ENCODE data around the gene ZBTB38. TPM values are rescaled to one million over a fixed set of nuclear protein-coding genes. Genes with fewer than 3 reads are reported as not detected.

ZBTB38 gene
- total RNA-seq, 6 experiments from 2014 or later, result 146 to 172 (median 158) TPM

DNA sequence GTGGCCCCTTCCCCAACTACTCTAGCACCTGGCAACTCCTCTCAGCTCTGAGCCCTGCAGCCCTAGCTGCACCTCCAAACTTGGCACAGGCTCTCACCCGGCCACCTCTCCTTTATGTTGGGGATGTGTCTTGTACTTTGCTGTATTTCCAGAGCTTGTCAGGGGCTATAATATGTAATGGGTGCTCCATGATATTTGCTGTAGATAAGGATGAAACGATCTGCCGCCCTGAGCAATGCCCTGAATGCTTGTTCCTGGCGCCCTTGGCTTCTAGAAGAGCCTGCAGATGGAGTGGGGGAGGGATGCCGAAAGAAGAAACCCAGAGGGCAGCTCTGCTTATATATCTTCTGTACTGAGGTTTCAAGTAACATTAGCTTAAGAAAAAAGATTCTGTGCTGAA lies 35.9 kb upstream of the ZBTB38 start:
- TF ChIP-seq, protein P1, sequence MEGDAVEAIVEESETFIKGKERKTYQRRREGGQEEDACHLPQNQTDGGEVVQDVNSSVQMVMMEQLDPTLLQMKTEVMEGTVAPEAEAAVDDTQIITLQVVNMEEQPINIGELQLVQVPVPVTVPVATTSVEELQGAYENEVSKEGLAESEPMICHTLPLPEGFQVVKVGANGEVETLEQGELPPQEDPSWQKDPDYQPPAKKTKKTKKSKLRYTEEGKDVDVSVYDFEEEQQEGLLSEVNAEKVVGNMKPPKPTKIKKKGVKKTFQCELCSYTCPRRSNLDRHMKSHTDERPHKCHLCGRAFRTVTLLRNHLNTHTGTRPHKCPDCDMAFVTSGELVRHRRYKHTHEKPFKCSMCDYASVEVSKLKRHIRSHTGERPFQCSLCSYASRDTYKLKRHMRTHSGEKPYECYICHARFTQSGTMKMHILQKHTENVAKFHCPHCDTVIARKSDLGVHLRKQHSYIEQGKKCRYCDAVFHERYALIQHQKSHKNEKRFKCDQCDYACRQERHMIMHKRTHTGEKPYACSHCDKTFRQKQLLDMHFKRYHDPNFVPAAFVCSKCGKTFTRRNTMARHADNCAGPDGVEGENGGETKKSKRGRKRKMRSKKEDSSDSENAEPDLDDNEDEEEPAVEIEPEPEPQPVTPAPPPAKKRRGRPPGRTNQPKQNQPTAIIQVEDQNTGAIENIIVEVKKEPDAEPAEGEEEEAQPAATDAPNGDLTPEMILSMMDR (IDR thresholded peaks at IDR 0.05), result no peak
- H3K27me3 Mint-ChIP-seq (ENCODE audit: insufficient read depth), result no peaks in the 10 kb centered on the region
- H3K36me3 Mint-ChIP-seq (ENCODE audit: low read depth), result no peaks in the 10 kb centered on the region
- H3K4me1 Mint-ChIP-seq (ENCODE audit: low read depth), result peaks cover 72% of the 10 kb centered on the region
- H3K9me3 Mint-ChIP-seq, result no peaks in the 10 kb centered on the region
- peak overlapping the region; percentile 56 for H3K4me3 Mint-ChIP-seq
- DNase-seq, result no peak
- peak overlapping the region; percentile 89 for H3K27ac Mint-ChIP-seq

DNA sequence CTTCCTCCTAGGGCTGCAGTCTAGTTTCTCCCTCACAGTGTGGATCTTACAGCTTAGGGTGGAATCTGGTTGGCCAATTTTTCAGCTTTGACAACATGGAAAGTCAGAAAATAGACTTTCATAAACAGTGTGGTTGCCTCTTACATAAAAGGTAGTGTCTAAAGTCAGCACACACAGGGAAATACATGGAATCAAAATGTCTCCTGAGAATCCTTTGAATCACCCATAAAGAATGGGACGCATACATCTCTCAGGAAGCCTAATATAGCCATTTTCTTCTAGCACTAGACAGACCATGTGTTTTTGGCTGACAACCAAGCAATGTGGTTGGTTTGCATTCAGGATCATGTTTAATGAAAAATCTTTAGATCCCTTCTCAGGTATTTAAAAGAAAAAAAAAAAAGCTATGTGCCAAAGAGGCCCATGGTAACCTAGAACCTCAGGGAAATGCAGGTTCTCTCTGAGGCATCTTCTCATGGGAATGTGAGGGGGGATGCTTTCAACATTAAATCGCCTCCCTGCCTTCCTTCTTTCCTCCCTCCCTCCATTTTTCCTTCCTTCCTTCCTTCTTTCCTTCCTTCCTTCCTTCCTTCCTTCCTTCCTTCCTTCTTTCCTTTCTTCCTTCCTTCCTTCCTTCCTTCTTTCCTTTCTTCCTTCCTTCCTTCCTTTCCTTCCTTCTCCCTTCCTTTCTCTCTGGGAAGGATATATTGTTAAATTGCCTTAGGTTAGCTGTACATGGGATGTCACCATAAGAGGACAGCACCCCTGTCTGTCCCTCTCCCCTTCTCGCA lies 34.3 kb upstream of the ZBTB38 start:
- Mint-ChIP-seq H3K36me3 (ENCODE audit: low read depth) (no peaks in the 10 kb centered on the region), H3K4me1 (ENCODE audit: low read depth) (peaks cover 76% of the 10 kb centered on the region), H3K9me3 (no peaks in the 10 kb centered on the region), H3K4me3 (no peak overlapping the region), H3K27me3 (ENCODE audit: insufficient read depth) (no peaks in the 10 kb centered on the region), H3K27ac (peak overlapping the region; percentile 89)
- TF ChIP-seq, protein P1 (IDR thresholded peaks at IDR 0.05), result no peak
- no peak for DNase-seq

GRCh38 chr3:141334627-141335250 lies 33.6 kb upstream of the ZBTB38 start:
- H3K27ac Mint-ChIP-seq, result no peak overlapping the region
- TF ChIP-seq, protein P1 (IDR thresholded peaks at IDR 0.05), result no peak
- no peak for DNase-seq
- H3K4me3 Mint-ChIP-seq, result no peak overlapping the region
- no peaks in the 10 kb centered on the region for H3K36me3 Mint-ChIP-seq (ENCODE audit: low read depth)
- H3K4me1 Mint-ChIP-seq (ENCODE audit: low read depth), result peaks cover 76% of the 10 kb centered on the region
- no peaks in the 10 kb centered on the region for H3K9me3 Mint-ChIP-seq
- no peaks in the 10 kb centered on the region for H3K27me3 Mint-ChIP-seq (ENCODE audit: insufficient read depth)

DNA sequence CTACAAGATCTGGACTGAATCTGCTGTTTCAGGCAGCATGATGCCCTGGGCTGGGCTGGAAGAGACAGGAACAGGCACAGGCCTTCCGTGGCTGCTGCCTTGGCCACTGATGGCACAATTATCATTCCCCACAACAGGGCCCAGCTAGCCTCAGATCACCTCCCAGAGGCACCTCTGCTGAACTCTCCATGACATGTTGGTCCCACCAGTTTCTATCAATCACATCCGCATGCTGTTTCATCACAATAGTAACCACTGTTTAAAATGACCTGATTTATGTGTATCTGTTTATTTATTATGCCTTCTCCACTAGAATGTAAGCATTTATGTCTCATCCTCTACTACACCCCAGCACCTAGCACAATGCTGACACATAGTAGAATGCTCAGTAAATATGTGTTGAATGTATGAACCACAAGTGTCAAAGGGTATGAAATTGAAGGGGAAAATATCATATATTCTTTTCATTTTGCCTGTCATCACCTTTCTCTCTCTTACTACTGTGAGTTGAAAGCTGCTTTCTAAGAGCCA lies 32.7 kb upstream of the ZBTB38 start:
- H3K27me3 Mint-ChIP-seq (ENCODE audit: insufficient read depth), result no peaks in the 10 kb centered on the region
- H3K27ac Mint-ChIP-seq, result peak overlapping the region; percentile 31
- peak; percentile 28 for DNase-seq
- no peaks in the 10 kb centered on the region for H3K36me3 Mint-ChIP-seq (ENCODE audit: low read depth)
- H3K4me3 Mint-ChIP-seq, result no peak overlapping the region
- no peaks in the 10 kb centered on the region for H3K9me3 Mint-ChIP-seq
- TF ChIP-seq, protein P1 (IDR thresholded peaks at IDR 0.05), result no peak
- H3K4me1 Mint-ChIP-seq (ENCODE audit: low read depth), result peaks cover 73% of the 10 kb centered on the region

DNA sequence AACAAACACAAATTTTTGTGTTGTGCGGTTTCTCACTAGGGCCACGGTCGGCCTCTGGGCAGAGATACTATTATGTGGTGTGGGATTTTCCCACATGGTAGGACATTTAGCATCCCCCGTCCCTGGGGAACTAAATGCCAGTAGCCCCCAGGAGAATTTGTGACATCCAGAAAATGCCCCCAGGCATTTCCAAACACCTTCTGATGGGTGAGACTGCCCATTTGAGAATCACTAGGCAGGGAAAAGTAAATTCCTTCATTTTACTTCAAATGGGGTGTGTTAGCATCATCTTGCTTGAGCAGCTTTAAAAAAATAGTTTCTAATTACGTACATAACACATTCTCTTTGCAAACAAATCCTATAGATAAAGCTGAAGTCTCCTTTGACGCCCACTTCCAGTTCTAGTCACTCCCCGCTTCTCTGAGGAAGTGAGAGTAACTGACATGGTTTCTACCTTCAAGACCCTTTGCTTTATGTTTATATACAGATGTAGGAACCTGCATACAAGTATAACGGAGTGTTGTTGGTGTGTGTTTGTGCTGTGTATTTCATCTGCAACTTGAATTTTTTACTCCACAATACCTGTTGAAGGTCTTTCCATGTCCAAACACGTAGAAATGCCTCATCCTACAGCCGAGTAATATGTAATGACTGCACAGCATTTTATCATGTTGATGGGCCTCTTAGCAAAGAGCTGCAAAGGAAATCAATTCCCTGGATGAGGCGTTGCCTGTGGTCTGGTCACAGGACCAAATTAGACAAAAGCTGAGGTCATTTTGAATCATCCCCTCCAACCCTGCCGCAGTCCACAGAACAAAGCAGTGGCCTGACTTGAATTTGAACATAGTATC lies 31.4 kb upstream of the ZBTB38 start:
- Mint-ChIP-seq H3K4me1 (ENCODE audit: low read depth) (peaks cover 68% of the 10 kb centered on the region), H3K9me3 (peaks cover 5% of the 10 kb centered on the region; the same call in 1 of the 2 replicates), H3K36me3 (ENCODE audit: low read depth) (peaks cover 9% of the 10 kb centered on the region; the same call in 1 of the 2 replicates), H3K27ac (peak overlapping the region; percentile 73), H3K4me3 (peak overlapping the region; percentile 24; the same call in 1 of the 2 replicates), H3K27me3 (ENCODE audit: insufficient read depth) (no peaks in the 10 kb centered on the region)
- TF ChIP-seq, protein P1 (IDR thresholded peaks at IDR 0.05), result no peak
- peak; percentile 64 for DNase-seq

All from HFFc6 (cell line).